ENCODE results near the gene CACNA2D1. TPM values are rescaled to one million over a fixed set of nuclear protein-coding genes. Genes with fewer than 3 reads are reported as not detected.

The CACNA2D1 gene
- total and polyA plus RNA-seq, 9 of the 15 experiments (the other 6 are each of a cell fraction or from before 2014, with no cell fraction given): 0.49 TPM; not detected in 8

DNA sequence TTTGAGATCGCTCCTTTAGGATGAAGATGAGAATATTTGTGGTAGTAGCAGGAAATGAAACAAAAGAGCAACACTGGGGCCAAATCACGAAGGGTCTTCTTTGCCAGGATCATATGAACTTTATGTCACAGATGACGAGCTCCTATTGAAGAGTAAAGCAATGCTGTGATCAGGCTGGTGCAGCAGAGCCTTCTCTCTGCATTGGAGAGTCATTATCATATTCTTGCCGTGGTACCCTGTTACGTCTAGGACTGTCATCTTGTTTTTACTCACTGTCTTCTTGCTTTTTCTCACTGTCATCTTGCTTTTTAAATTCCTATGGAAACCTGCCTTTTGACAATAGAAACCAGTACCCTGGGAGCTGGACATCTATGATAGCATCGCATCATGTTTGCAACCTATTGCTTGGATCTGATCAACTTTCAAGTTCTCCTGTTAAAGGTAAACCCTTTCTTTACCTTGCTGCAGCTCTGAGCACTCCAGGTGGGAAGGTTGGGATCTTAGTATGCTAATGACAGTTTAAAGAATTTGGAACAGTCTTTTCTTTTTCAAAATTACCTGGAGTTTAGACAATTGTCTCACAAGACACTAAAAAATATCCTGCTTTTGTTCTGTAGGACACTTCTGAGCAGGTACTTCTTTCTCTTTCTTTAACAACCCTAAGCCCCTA is 27.9 kb upstream of the CACNA2D1 start (continued):
- TF ChIP-seq TGIF2 (CRISPR knock-in tag; IDR thresholded peaks at IDR 0.05) (no peak), NR3C1 (CRISPR knock-in tag; IDR thresholded peaks at IDR 0.05) (no peak), ETV5 (CRISPR knock-in tag; IDR thresholded peaks at IDR 0.05; ENCODE audit: low read depth) (no peak), ZNF280B (CRISPR knock-in tag; IDR thresholded peaks at IDR 0.05) (no peak), ZNF512 (tag; IDR thresholded peaks at IDR 0.05) (no peak), TCF7L2 (IDR thresholded peaks at IDR 0.05; ENCODE audit: low read depth, low read length) (no peak), ZNF583 (CRISPR knock-in tag; IDR thresholded peaks at IDR 0.05) (no peak), NFIX (CRISPR knock-in tag; IDR thresholded peaks at IDR 0.05; ENCODE audit: low read depth) (no peak), ERF (CRISPR knock-in tag; IDR thresholded peaks at IDR 0.05) (no peak)

Measured in K562 (cell line).